SU-DHL-6 (cell line): ENCODE measurements around the gene TWIST2.

Experiments used
- H2AFZ ChIP-seq: fragments of 200-600 bp; sonication (generic); 2 replicates; pipeline ENCODE4 v1.6.1; 2014; ENCODE audit warnings: low read depth, mild to moderate bottlenecking, moderate library complexity, mixed read lengths, antibody characterized with exemption, low read length; ENCODE audit not compliant: severe bottlenecking
- H3F3A ChIP-seq: fragments of 200-600 bp; shearing (Covaris generic); 2 replicates; pipeline ENCODE4 v1.6.0; 2016; ENCODE audit warnings: antibody characterized with exemption, mild to moderate bottlenecking; ENCODE audit not compliant: insufficient read depth
- H3K27ac ChIP-seq: fragments of 200-600 bp; sonication (generic); 2 replicates; pipeline ENCODE4 v1.5.1; 2016; ENCODE audit warnings: low read depth, mild to moderate bottlenecking, low read length, moderate library complexity, mixed read lengths
- H3K27me3 ChIP-seq: fragments of 200-600 bp; sonication (generic), shearing (Covaris generic); 2 replicates; pipeline ENCODE4 v1.6.0; 2014; ENCODE audit warnings: mild to moderate bottlenecking, low read length
- H3K36me3 ChIP-seq: fragments of 200-600 bp; sonication (generic); 2 replicates; pipeline ENCODE4 v1.6.1; 2014; ENCODE audit warnings: mild to moderate bottlenecking, low read length, mixed read lengths
- H3K4me2 ChIP-seq: fragments of 300-600, 200-600 bp; shearing (Covaris generic), sonication (generic); 2 replicates; pipeline ENCODE4 v1.6.0; 2014; ENCODE audit warnings: low read length, low read depth, mild to moderate bottlenecking; ENCODE audit not compliant: poor library complexity, severe bottlenecking
- H3K4me3 ChIP-seq: fragments of 200-600 bp; sonication (generic); 2 replicates; pipeline ENCODE4 v1.5.1; 2014; ENCODE audit warnings: antibody characterized with exemption, low read length, mild to moderate bottlenecking, mixed read lengths; ENCODE audit not compliant: insufficient read depth, poor library complexity, severe bottlenecking
- H3K79me2 ChIP-seq: fragments of 200-600 bp; sonication (generic); 2 replicates; pipeline ENCODE4 v1.6.1; 2014; ENCODE audit warnings: mild to moderate bottlenecking, low read length, moderate library complexity; ENCODE audit not compliant: insufficient read depth
- H3K9ac ChIP-seq: fragments of 200-600 bp; sonication (generic); 2 replicates; pipeline ENCODE4 v1.7.0; 2014; ENCODE audit warnings: mild to moderate bottlenecking, low read length
- H3K9me2 ChIP-seq: fragments of 200-600 bp; sonication (generic); replicated peaks from 2 replicates; pipeline ENCODE4 v1.6.1; 2014; ENCODE audit warnings: low read length; ENCODE audit not compliant: insufficient read depth
- H3K9me3 ChIP-seq: fragments of 200-600 bp; sonication (generic); 2 replicates; pipeline ENCODE4 v1.6.1; 2014; ENCODE audit warnings: low read length, mixed read lengths; ENCODE audit not compliant: insufficient read depth
- H4K20me1 ChIP-seq: fragments of 200-600 bp; sonication (generic); 2 replicates; pipeline ENCODE4 v1.6.1; 2014; ENCODE audit warnings: low read depth, mild to moderate bottlenecking, antibody characterized with exemption, low read length, moderate library complexity, mixed read lengths
- EZH2phosphoT487 ChIP-seq: fragments of 200-600 bp; sonication (generic), shearing (Covaris generic); conservative IDR thresholded peaks from 2 replicates; pipeline ENCODE4 v1.6.1; 2018; ENCODE audit warnings: mild to moderate bottlenecking, antibody characterized with exemption, low read length, moderate library complexity, mixed read lengths
- TF ChIP-seq, protein P1 (sequence below): fragments of 200-600 bp; sonication (generic); IDR thresholded peaks from one replicate; pipeline ENCODE4 v1.5.1; 2017; ENCODE audit warnings: antibody characterized with exemption, mild to moderate bottlenecking, low read length, moderate library complexity; ENCODE audit not compliant: insufficient read depth, poor library complexity, severe bottlenecking

The TWIST2 gene

DNA sequence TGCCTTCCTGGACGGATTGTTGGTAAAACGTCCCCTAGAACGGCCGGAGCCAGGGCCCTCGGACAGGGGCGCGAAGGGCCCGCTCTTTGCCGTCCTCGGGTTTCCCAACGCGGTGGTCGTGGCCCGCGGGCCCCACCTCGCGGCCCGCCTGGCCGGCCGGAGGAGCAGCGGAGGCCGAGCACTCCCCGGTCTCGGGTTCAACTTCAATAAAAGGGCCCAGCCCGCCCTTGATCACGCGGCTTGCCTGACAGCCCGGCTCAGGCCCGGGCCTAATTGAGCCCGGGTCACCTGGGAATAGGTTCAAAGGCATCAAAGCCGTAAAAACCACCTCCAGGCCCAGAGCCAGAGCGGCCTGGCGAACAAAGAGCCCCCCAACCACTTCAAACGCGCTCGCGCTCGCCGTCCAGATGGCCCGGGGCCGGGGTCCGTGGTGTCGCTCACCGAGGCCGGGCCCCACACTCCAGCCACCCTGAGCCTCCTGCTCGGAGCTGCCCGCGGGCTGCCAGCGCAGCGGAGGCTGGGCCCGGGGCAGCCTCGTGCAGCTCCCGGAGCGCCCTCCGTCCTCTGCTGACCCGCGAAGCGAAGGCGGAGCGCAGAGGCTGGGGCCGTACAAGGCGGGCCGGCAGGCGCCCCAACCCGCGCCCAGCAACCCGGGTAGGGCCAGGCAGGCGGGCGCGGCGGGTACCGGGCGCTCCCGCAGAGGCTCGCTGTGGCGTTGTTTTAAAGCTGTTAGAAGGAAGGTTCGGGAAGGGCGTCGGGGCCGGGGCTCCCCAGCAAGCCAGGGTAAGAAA is 1.1 kb upstream of the TWIST2 start:
- no peaks in the 10 kb centered on the region for H3K27me3 ChIP-seq
- no peaks in the 10 kb centered on the region for H3K9me2 ChIP-seq
- no peaks in the 10 kb centered on the region for H3K9me3 ChIP-seq
- H3K4me2 ChIP-seq, result no peak overlapping the region
- H3K36me3 ChIP-seq, result no peaks in the 10 kb centered on the region
- H3K27ac ChIP-seq, result no peak overlapping the region
- no peaks in the 10 kb centered on the region for H3F3A ChIP-seq
- no peak overlapping the region for H3K9ac ChIP-seq
- H3K79me2 ChIP-seq, result no peaks in the 10 kb centered on the region
- H4K20me1 ChIP-seq, result no peaks in the 10 kb centered on the region
- no peak overlapping the region for H2AFZ ChIP-seq
- no peak for TF ChIP-seq EZH2phosphoT487
- TF ChIP-seq, protein P1, sequence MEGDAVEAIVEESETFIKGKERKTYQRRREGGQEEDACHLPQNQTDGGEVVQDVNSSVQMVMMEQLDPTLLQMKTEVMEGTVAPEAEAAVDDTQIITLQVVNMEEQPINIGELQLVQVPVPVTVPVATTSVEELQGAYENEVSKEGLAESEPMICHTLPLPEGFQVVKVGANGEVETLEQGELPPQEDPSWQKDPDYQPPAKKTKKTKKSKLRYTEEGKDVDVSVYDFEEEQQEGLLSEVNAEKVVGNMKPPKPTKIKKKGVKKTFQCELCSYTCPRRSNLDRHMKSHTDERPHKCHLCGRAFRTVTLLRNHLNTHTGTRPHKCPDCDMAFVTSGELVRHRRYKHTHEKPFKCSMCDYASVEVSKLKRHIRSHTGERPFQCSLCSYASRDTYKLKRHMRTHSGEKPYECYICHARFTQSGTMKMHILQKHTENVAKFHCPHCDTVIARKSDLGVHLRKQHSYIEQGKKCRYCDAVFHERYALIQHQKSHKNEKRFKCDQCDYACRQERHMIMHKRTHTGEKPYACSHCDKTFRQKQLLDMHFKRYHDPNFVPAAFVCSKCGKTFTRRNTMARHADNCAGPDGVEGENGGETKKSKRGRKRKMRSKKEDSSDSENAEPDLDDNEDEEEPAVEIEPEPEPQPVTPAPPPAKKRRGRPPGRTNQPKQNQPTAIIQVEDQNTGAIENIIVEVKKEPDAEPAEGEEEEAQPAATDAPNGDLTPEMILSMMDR, result no peak
- no peak overlapping the region for H3K4me3 ChIP-seq

DNA sequence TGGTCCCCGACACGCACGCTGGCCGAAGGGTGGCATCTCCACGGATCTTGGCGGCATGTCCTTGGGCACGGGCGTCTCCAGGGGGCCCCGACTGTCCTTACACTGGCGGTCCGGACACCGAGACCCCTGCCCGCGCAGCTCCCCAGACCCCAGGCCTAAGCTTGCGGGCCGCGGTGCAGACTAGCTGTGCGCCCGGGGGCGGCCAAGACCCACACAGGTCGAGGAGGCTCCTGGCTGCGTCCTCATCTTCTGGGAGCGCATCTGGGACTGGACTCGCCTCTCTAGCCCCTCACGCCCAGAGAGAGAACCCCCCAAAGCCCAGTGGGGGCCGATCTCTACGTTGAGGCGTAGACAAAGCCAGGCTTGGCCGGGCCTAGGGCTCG is 475 bp upstream of the TWIST2 start:
- Histone ChIP-seq H4K20me1 (no peaks in the 10 kb centered on the region), H2AFZ (no peak overlapping the region), H3K9me3 (no peaks in the 10 kb centered on the region), H3F3A (no peaks in the 10 kb centered on the region), H3K4me2 (no peak overlapping the region), H3K4me3 (no peak overlapping the region), H3K27ac (no peak overlapping the region), H3K79me2 (no peaks in the 10 kb centered on the region), H3K9ac (no peak overlapping the region), H3K36me3 (no peaks in the 10 kb centered on the region), H3K27me3 (no peaks in the 10 kb centered on the region), H3K9me2 (no peaks in the 10 kb centered on the region)
- no peak for TF ChIP-seq EZH2phosphoT487
- TF ChIP-seq, protein P1, result no peak

DNA sequence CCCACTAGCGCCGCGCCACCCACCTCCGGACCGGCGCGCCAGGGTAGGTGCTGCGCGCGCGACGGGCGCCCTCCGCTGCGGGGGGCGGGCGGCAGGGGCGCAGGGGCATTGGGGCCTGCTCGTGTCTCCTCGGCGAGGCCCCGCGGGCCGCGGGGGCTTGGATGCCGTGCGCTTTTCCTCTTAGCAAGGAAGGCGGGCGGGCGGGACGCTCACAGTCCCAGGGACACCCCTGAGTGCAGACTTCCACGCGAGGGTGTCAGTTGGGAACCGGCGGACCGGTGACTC is 748 bp downstream of the TWIST2 start:
- no peak overlapping the region for H3K4me3 ChIP-seq

More for the DNA sequence above, 748 bp downstream of the TWIST2 start:
- Histone ChIP-seq H3K27me3 (no peaks in the 10 kb centered on the region), H3K36me3 (no peaks in the 10 kb centered on the region), H4K20me1 (no peaks in the 10 kb centered on the region), H3K9ac (no peak overlapping the region), H2AFZ (no peak overlapping the region), H3K79me2 (no peaks in the 10 kb centered on the region), H3K9me3 (no peaks in the 10 kb centered on the region), H3K9me2 (no peaks in the 10 kb centered on the region), H3K27ac (no peak overlapping the region), H3K4me2 (no peak overlapping the region), H3F3A (no peaks in the 10 kb centered on the region)
- TF ChIP-seq EZH2phosphoT487, result no peak
- TF ChIP-seq, protein P1, result no peak
